OCI-LY3 (cell line): ENCODE data around the gene ABHD17A.

ENCODE experiments used
- H2AFZ ChIP-seq: fragments of 200-600, 300-600 bp; shearing (Covaris generic); 2 replicates; pipeline ENCODE4 v1.6.0; 2014; ENCODE audit warnings: antibody characterized with exemption, low read depth, low read length
- H3K27ac ChIP-seq: fragments of 200-600, 300-600 bp; sonication (generic); 2 replicates; pipeline ENCODE4 v1.5.1; 2014; ENCODE audit warnings: mild to moderate bottlenecking, low read length, moderate library complexity, mixed read lengths
- H3K27me3 ChIP-seq: fragments of 200-600, 300-600 bp; sonication (generic); 2 replicates; pipeline ENCODE4 v1.6.1; 2014; ENCODE audit warnings: low read depth, low read length, mixed read lengths
- H3K36me3 ChIP-seq: fragments of 200-600, 300-600 bp; sonication (generic); replicated peaks from 2 replicates; pipeline ENCODE3; 2014; ENCODE audit warnings: low read depth, low read length, mixed read lengths
- H3K4me1 ChIP-seq: fragments of 300-600, 200-600 bp; sonication (generic); 2 replicates; pipeline ENCODE4 v1.6.1; 2014; ENCODE audit warnings: low read length, mixed read lengths
- H3K4me2 ChIP-seq: fragments of 200-600, 300-600 bp; sonication (generic); 2 replicates; pipeline ENCODE4 v1.6.1; 2014; ENCODE audit warnings: low read length, mixed read lengths
- H3K4me3 ChIP-seq: fragments of 300-600, 200-600 bp; sonication (generic); 2 replicates; pipeline ENCODE4 v1.5.1; 2014; ENCODE audit warnings: antibody characterized with exemption, mild to moderate bottlenecking, low read length, moderate library complexity
- H3K79me2 ChIP-seq: fragments of 300-600, 200-600 bp; shearing (Covaris generic); 2 replicates; pipeline ENCODE4 v1.6.1; 2014; ENCODE audit warnings: mild to moderate bottlenecking, low read length, mixed read lengths
- H3K9ac ChIP-seq: fragments of 300-600, 200-600 bp; shearing (Covaris generic); 2 replicates; pipeline ENCODE4 v1.6.0; 2014; ENCODE audit warnings: mild to moderate bottlenecking, low read length, moderate library complexity
- H3K9me3 ChIP-seq: fragments of 200-600, 300-600 bp; shearing (Covaris generic); 2 replicates; pipeline ENCODE4 v1.6.1; 2014; ENCODE audit warnings: low read length, mixed read lengths; ENCODE audit not compliant: insufficient read depth
- H4K20me1 ChIP-seq: fragments of 200-600, 300-600 bp; sonication (generic); 2 replicates; pipeline ENCODE4 v1.6.1; 2016; ENCODE audit warnings: low read length, mixed read lengths; ENCODE audit not compliant: insufficient read depth
- CTCF ChIP-seq: fragments of 200-600, 300-600 bp; sonication (generic); IDR thresholded peaks from 2 replicates; pipeline ENCODE4 v1.5.1; 2014; ENCODE audit warnings: antibody characterized with exemption, low read length, low read depth
- EZH2phosphoT487 ChIP-seq: fragments of 200-600 bp; shearing (Covaris generic); IDR thresholded peaks from 2 replicates; pipeline ENCODE4 v1.6.1; 2018; ENCODE audit warnings: antibody characterized with exemption, mixed run types, low read depth

The ABHD17A gene

GRCh38 chr19:1849132-1849474 is 36.2 kb downstream of the ABHD17A start:
- H2AFZ ChIP-seq, result no peak overlapping the region
- no peaks in the 10 kb centered on the region for H3K27me3 ChIP-seq
- no peak for TF ChIP-seq CTCF
- no peaks in the 10 kb centered on the region for H3K36me3 ChIP-seq
- H3K27ac ChIP-seq, result peak overlapping the region; percentile 87
- H3K9ac ChIP-seq, result peak overlapping the region; percentile 81
- peak overlapping the region; percentile 70 for H3K4me2 ChIP-seq
- H4K20me1 ChIP-seq, result peaks cover 39% of the 10 kb centered on the region
- no peaks in the 10 kb centered on the region for H3K9me3 ChIP-seq
- H3K4me1 ChIP-seq, result peaks cover 32% of the 10 kb centered on the region
- H3K4me3 ChIP-seq, result peak overlapping the region; percentile 99
- H3K79me2 ChIP-seq, result peaks cover 69% of the 10 kb centered on the region

GRCh38 chr19:1848399-1849131 is 36.7 kb downstream of the ABHD17A start, which contains the start of gene REXO1:
REXO1 (minus strand) TSS chr19:1848483; CDS start chr19:1848358, 125 bp downstream.
- Histone ChIP-seq H3K27me3 (no peaks in the 10 kb centered on the region), H3K9ac (peak within 1 kb of the TSS; percentile 81), H3K4me1 (peaks cover 27% of the 10 kb centered on the region), H3K79me2 (peaks cover 70% of the 10 kb centered on the region), H3K36me3 (no peaks in the 10 kb centered on the region), H3K4me2 (peak within 1 kb of the TSS; percentile 99), H3K9me3 (no peaks in the 10 kb centered on the region), H2AFZ (no peak within 1 kb of the TSS), H3K4me3 (peak within 1 kb of the TSS; percentile 99), H4K20me1 (peaks cover 44% of the 10 kb centered on the region), H3K27ac (peak within 1 kb of the TSS; percentile 87)
- TF ChIP-seq CTCF (peak; percentile 96), EZH2phosphoT487 (no peak)

GRCh38 chr19:1847684-1848398 is 37.5 kb downstream of the ABHD17A start:
- no peak overlapping the region for H2AFZ ChIP-seq
- H4K20me1 ChIP-seq, result peaks cover 48% of the 10 kb centered on the region
- TF ChIP-seq CTCF (no peak), EZH2phosphoT487 (no peak)
- peaks cover 21% of the 10 kb centered on the region for H3K4me1 ChIP-seq
- peak overlapping the region; percentile 99 for H3K4me3 ChIP-seq
- H3K9me3 ChIP-seq, result no peaks in the 10 kb centered on the region
- peak overlapping the region; percentile 87 for H3K27ac ChIP-seq
- H3K4me2 ChIP-seq, result peak overlapping the region; percentile 99
- H3K9ac ChIP-seq, result peak overlapping the region; percentile 81
- no peaks in the 10 kb centered on the region for H3K36me3 ChIP-seq
- peaks cover 70% of the 10 kb centered on the region for H3K79me2 ChIP-seq
- H3K27me3 ChIP-seq, result no peaks in the 10 kb centered on the region

GRCh38 chr19:1847348-1847683 is 38.0 kb downstream of the ABHD17A start:
- H3K9ac ChIP-seq, result peak overlapping the region; percentile 81
- H3K27me3 ChIP-seq, result no peaks in the 10 kb centered on the region
- no peaks in the 10 kb centered on the region for H3K9me3 ChIP-seq
- peaks cover 51% of the 10 kb centered on the region for H4K20me1 ChIP-seq
- no peak overlapping the region for H2AFZ ChIP-seq
- H3K79me2 ChIP-seq, result peaks cover 70% of the 10 kb centered on the region
- H3K36me3 ChIP-seq, result no peaks in the 10 kb centered on the region
- peaks cover 21% of the 10 kb centered on the region for H3K4me1 ChIP-seq
- peak overlapping the region; percentile 99 for H3K4me2 ChIP-seq
- TF ChIP-seq CTCF, result no peak
- TF ChIP-seq EZH2phosphoT487, result no peak
- peak overlapping the region; percentile 87; the same call in 1 of the 2 replicates for H3K27ac ChIP-seq
- peak overlapping the region; percentile 99 for H3K4me3 ChIP-seq
